ENCODE results near the gene WWOX.

The WWOX gene

GRCh38 chr16:79055251-79055970 lies 956.0 kb downstream of the WWOX start:
- H3K36me3 ChIP-seq (ENCODE audit: control insufficient read depth, insufficient read depth, low read length): no peaks in the 10 kb centered on the region
- H3K9ac ChIP-seq (ENCODE audit: low read depth, low read length): no peak overlapping the region
- no peaks in the 10 kb centered on the region for H3K9me3 ChIP-seq (ENCODE audit: control insufficient read depth, insufficient read depth, low read length)
- H3K4me1 ChIP-seq (ENCODE audit: control insufficient read depth, insufficient read depth, low read length): peaks cover 13% of the 10 kb centered on the region
- H3K4me3 ChIP-seq (ENCODE audit: low read depth, low read length): no peak overlapping the region
- H3K27me3 ChIP-seq (ENCODE audit: control insufficient read depth, insufficient read depth, low read length): no peaks in the 10 kb centered on the region

- Histone ChIP-seq H3K9ac (ENCODE audit: low read depth, low read length) (no peak overlapping the region), H3K27me3 (ENCODE audit: control insufficient read depth, insufficient read depth, low read length) (no peaks in the 10 kb centered on the region), H3K36me3 (ENCODE audit: control insufficient read depth, insufficient read depth, low read length) (no peaks in the 10 kb centered on the region), H3K4me3 (ENCODE audit: low read depth, low read length) (no peak overlapping the region), H3K4me1 (ENCODE audit: control insufficient read depth, insufficient read depth, low read length) (no peaks in the 10 kb centered on the region), H3K9me3 (ENCODE audit: control insufficient read depth, insufficient read depth, low read length) (no peaks in the 10 kb centered on the region)
These were observed 961.7 kb downstream of the WWOX start for GRCh38 chr16:79061181-79061580.

GRCh38 chr16:79062336-79062735 lies 962.9 kb downstream of the WWOX start:
- no peaks in the 10 kb centered on the region for H3K4me1 ChIP-seq (ENCODE audit: control insufficient read depth, insufficient read depth, low read length)
- no peak overlapping the region for H3K4me3 ChIP-seq (ENCODE audit: low read depth, low read length)
- no peaks in the 10 kb centered on the region for H3K27me3 ChIP-seq (ENCODE audit: control insufficient read depth, insufficient read depth, low read length)
- H3K36me3 ChIP-seq (ENCODE audit: control insufficient read depth, insufficient read depth, low read length): no peaks in the 10 kb centered on the region
- H3K9ac ChIP-seq (ENCODE audit: low read depth, low read length): no peak overlapping the region
- no peaks in the 10 kb centered on the region for H3K9me3 ChIP-seq (ENCODE audit: control insufficient read depth, insufficient read depth, low read length)

GRCh38 chr16:79062821-79063220 lies 963.4 kb downstream of the WWOX start:
- H3K4me3 ChIP-seq (ENCODE audit: low read depth, low read length): no peak overlapping the region
- no peak overlapping the region for H3K9ac ChIP-seq (ENCODE audit: low read depth, low read length)
- no peaks in the 10 kb centered on the region for H3K4me1 ChIP-seq (ENCODE audit: control insufficient read depth, insufficient read depth, low read length)
- no peaks in the 10 kb centered on the region for H3K9me3 ChIP-seq (ENCODE audit: control insufficient read depth, insufficient read depth, low read length)
- no peaks in the 10 kb centered on the region for H3K27me3 ChIP-seq (ENCODE audit: control insufficient read depth, insufficient read depth, low read length)
- no peaks in the 10 kb centered on the region for H3K36me3 ChIP-seq (ENCODE audit: control insufficient read depth, insufficient read depth, low read length)

GRCh38 chr16:79064256-79064972 lies 965.0 kb downstream of the WWOX start:
- Histone ChIP-seq H3K36me3 (ENCODE audit: control insufficient read depth, insufficient read depth, low read length) (no peaks in the 10 kb centered on the region), H3K9me3 (ENCODE audit: control insufficient read depth, insufficient read depth, low read length) (no peaks in the 10 kb centered on the region), H3K4me1 (ENCODE audit: control insufficient read depth, insufficient read depth, low read length) (no peaks in the 10 kb centered on the region)

GRCh38 chr16:79066561-79066960 lies 967.1 kb downstream of the WWOX start:
- no peaks in the 10 kb centered on the region for H3K27me3 ChIP-seq (ENCODE audit: control insufficient read depth, insufficient read depth, low read length)
- no peaks in the 10 kb centered on the region for H3K4me1 ChIP-seq (ENCODE audit: control insufficient read depth, insufficient read depth, low read length)
- H3K36me3 ChIP-seq (ENCODE audit: control insufficient read depth, insufficient read depth, low read length): no peaks in the 10 kb centered on the region
- peak overlapping the region; percentile 1 for H3K4me3 ChIP-seq (ENCODE audit: low read depth, low read length)
- no peak overlapping the region for H3K9ac ChIP-seq (ENCODE audit: low read depth, low read length)
- H3K9me3 ChIP-seq (ENCODE audit: control insufficient read depth, insufficient read depth, low read length): no peaks in the 10 kb centered on the region

More at GRCh38 chr16:79064256-79064972, 965.0 kb downstream of the WWOX start:
- Histone ChIP-seq H3K27me3 (ENCODE audit: control insufficient read depth, insufficient read depth, low read length) (no peaks in the 10 kb centered on the region), H3K9ac (ENCODE audit: low read depth, low read length) (no peak overlapping the region), H3K4me3 (ENCODE audit: low read depth, low read length) (no peak overlapping the region)

- no peak overlapping the region for H3K4me3 ChIP-seq (ENCODE audit: low read depth, low read length)
- no peaks in the 10 kb centered on the region for H3K9me3 ChIP-seq (ENCODE audit: control insufficient read depth, insufficient read depth, low read length)
- no peaks in the 10 kb centered on the region for H3K36me3 ChIP-seq (ENCODE audit: control insufficient read depth, insufficient read depth, low read length)
- H3K9ac ChIP-seq (ENCODE audit: low read depth, low read length): no peak overlapping the region
- H3K27me3 ChIP-seq (ENCODE audit: control insufficient read depth, insufficient read depth, low read length): no peaks in the 10 kb centered on the region
- no peaks in the 10 kb centered on the region for H3K4me1 ChIP-seq (ENCODE audit: control insufficient read depth, insufficient read depth, low read length)
These were observed 968.1 kb downstream of the WWOX start for GRCh38 chr16:79067600-79067999.

- no peaks in the 10 kb centered on the region for H3K27me3 ChIP-seq (ENCODE audit: control insufficient read depth, insufficient read depth, low read length)
- no peak overlapping the region for H3K4me3 ChIP-seq (ENCODE audit: low read depth, low read length)
- no peaks in the 10 kb centered on the region for H3K9me3 ChIP-seq (ENCODE audit: control insufficient read depth, insufficient read depth, low read length)
- H3K9ac ChIP-seq (ENCODE audit: low read depth, low read length): no peak overlapping the region
- H3K4me1 ChIP-seq (ENCODE audit: control insufficient read depth, insufficient read depth, low read length): no peaks in the 10 kb centered on the region
- H3K36me3 ChIP-seq (ENCODE audit: control insufficient read depth, insufficient read depth, low read length): no peaks in the 10 kb centered on the region
These were observed 969.7 kb downstream of the WWOX start for GRCh38 chr16:79069121-79069520.

GRCh38 chr16:79069633-79070032 lies 970.2 kb downstream of the WWOX start:
- no peaks in the 10 kb centered on the region for H3K27me3 ChIP-seq (ENCODE audit: control insufficient read depth, insufficient read depth, low read length)
- H3K9me3 ChIP-seq (ENCODE audit: control insufficient read depth, insufficient read depth, low read length): no peaks in the 10 kb centered on the region
- no peaks in the 10 kb centered on the region for H3K36me3 ChIP-seq (ENCODE audit: control insufficient read depth, insufficient read depth, low read length)
- H3K9ac ChIP-seq (ENCODE audit: low read depth, low read length): no peak overlapping the region
- H3K4me1 ChIP-seq (ENCODE audit: control insufficient read depth, insufficient read depth, low read length): no peaks in the 10 kb centered on the region
- no peak overlapping the region for H3K4me3 ChIP-seq (ENCODE audit: low read depth, low read length)

GRCh38 chr16:79071424-79071823 lies 972.0 kb downstream of the WWOX start:
- Histone ChIP-seq H3K4me1 (ENCODE audit: control insufficient read depth, insufficient read depth, low read length) (peaks cover 6% of the 10 kb centered on the region), H3K36me3 (ENCODE audit: control insufficient read depth, insufficient read depth, low read length) (no peaks in the 10 kb centered on the region), H3K9ac (ENCODE audit: low read depth, low read length) (no peak overlapping the region), H3K9me3 (ENCODE audit: control insufficient read depth, insufficient read depth, low read length) (no peaks in the 10 kb centered on the region), H3K27me3 (ENCODE audit: control insufficient read depth, insufficient read depth, low read length) (no peaks in the 10 kb centered on the region), H3K4me3 (ENCODE audit: low read depth, low read length) (no peak overlapping the region)

- peaks cover 13% of the 10 kb centered on the region for H3K4me1 ChIP-seq (ENCODE audit: control insufficient read depth, insufficient read depth, low read length)
- no peaks in the 10 kb centered on the region for H3K9me3 ChIP-seq (ENCODE audit: control insufficient read depth, insufficient read depth, low read length)
- H3K4me3 ChIP-seq (ENCODE audit: low read depth, low read length): no peak overlapping the region
- no peaks in the 10 kb centered on the region for H3K27me3 ChIP-seq (ENCODE audit: control insufficient read depth, insufficient read depth, low read length)
- H3K36me3 ChIP-seq (ENCODE audit: control insufficient read depth, insufficient read depth, low read length): no peaks in the 10 kb centered on the region
- no peak overlapping the region for H3K9ac ChIP-seq (ENCODE audit: low read depth, low read length)
These were observed 973.1 kb downstream of the WWOX start for GRCh38 chr16:79072517-79072916.

- H3K9me3 ChIP-seq (ENCODE audit: control insufficient read depth, insufficient read depth, low read length): no peaks in the 10 kb centered on the region
- no peak overlapping the region for H3K9ac ChIP-seq (ENCODE audit: low read depth, low read length)
- no peaks in the 10 kb centered on the region for H3K36me3 ChIP-seq (ENCODE audit: control insufficient read depth, insufficient read depth, low read length)
- H3K4me3 ChIP-seq (ENCODE audit: low read depth, low read length): no peak overlapping the region
- H3K27me3 ChIP-seq (ENCODE audit: control insufficient read depth, insufficient read depth, low read length): no peaks in the 10 kb centered on the region
- H3K4me1 ChIP-seq (ENCODE audit: control insufficient read depth, insufficient read depth, low read length): peaks cover 13% of the 10 kb centered on the region
These were observed 974.1 kb downstream of the WWOX start for GRCh38 chr16:79073566-79073965.
